Colonic mucosa (tissue), 4 donors: Measurements from ENCODE around the gene CLSTN1. TPM values are rescaled to one million over a fixed set of nuclear protein-coding genes. Genes with fewer than 3 reads are reported as not detected.

Source experiments
- DNase-seq: peaks from one replicate; pipeline ENCODE4 v3.0.0-alpha.2; 2020
- H3K27ac ChIP-seq: fragments of 200-600 bp; one replicate; pipeline ENCODE4 v1.8.0; 2021
- H3K27me3 ChIP-seq: fragments of 200-600 bp; one replicate; pipeline ENCODE4 v1.8.0; 2021
- H3K36me3 ChIP-seq: fragments of 200-600 bp; one replicate; pipeline ENCODE4 v1.8.0; 2021
- H3K4me1 ChIP-seq: fragments of 200-600 bp; one replicate; pipeline ENCODE4 v1.8.0; 2021; ENCODE audit warnings: mild to moderate bottlenecking
- H3K4me3 ChIP-seq: fragments of 200-600 bp; one replicate; pipeline ENCODE4 v1.8.0; 2021
- H3K9ac ChIP-seq, 2 donors: one replicate each; pipeline ENCODE4 v1.7.0; 2013; ENCODE audit warnings: control low read depth in 2 of 2, low read depth in 2 of 2, low read length in 2 of 2
- H3K9me3 ChIP-seq: fragments of 200-600 bp; one replicate; pipeline ENCODE4 v1.8.0; 2021
- CTCF ChIP-seq: fragments of 200-600 bp; IDR thresholded peaks from one replicate; pipeline ENCODE4 v1.8.0; 2022; ENCODE audit warnings: antibody characterized with exemption, mild to moderate bottlenecking
- intact Hi-C: fragments of 100-400 bp; cut with DNase I; formaldehyde crosslinking; loops from one replicate; pipeline ENCODE4 v1.14.1; 2022
- total RNA-seq, 2 donors: library from RNA; stranded (reverse); fragmentation: NEBNext Ultra II Directional in 1 of 2; extraction: Animal tissue kit (Norgen Biotek cat#: 25700) in 1 of 2; gene quantifications; one replicate each; pipeline ENCODE4 v1.2.1, GENCODE V29; 2021
- donor health status: healthy.
- donor health status: DM: no; HTN: no; CAD: no.
- donor health status: DM: no; HTN: no; CAD: no.

The CLSTN1 gene
- total RNA-seq, 2 donors from 2014 or later, result 215 to 226 TPM

DNA sequence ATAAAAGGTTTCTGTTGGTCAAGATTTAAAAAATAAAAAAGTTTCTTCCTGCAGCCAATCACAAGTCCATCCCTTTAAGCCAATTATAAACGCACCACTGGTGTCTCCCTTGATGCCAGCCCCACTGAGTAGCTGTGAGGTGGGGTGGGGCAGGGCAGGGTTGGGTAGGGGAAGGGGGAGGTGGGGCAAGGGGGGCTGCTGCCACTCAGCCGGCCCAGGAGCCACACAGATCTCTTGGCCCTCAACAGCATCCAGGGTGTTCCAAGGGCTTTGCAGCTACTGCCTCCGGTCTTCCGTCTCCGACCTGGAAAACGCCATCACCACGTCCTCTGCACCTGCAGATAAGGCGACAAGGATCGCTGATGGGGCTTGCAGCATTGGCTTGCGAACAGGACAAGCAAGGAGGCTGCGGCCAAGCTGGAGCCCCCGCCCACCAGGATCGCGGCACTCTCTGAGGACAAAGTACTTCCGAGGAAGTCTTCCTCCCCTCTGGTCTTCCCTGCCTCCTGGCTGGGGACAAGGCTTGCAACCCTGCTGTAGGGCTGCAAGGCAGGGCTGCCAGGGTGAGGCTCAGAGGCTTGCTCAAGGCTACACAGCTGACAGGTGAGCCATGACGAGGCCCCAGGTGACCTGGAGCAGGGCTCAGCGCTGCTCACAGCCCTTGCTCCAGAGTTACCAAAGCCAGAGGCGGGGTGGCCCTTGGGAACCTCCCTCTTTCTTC lies 26.8 kb upstream of the CLSTN1 start:
- no peak for DNase-seq
- H3K9me3 ChIP-seq, result no peaks in the 10 kb centered on the region
- H3K27me3 ChIP-seq, result no peaks in the 10 kb centered on the region
- no peaks in the 10 kb centered on the region for H3K36me3 ChIP-seq
- no peak for TF ChIP-seq CTCF
- H3K9ac ChIP-seq, result no peak overlapping the region
- H3K4me3 ChIP-seq, result no peak overlapping the region
- H3K4me1 ChIP-seq, result no peaks in the 10 kb centered on the region
- intact Hi-C loops, result no loop called here
- no peak overlapping the region for H3K27ac ChIP-seq

GRCh38 chr1:9849691-9850441 lies 26.1 kb upstream of the CLSTN1 start:
- H3K36me3 ChIP-seq, result no peaks in the 10 kb centered on the region
- intact Hi-C loops, result no loop called here
- no peaks in the 10 kb centered on the region for H3K9me3 ChIP-seq

GRCh38 chr1:9848022-9848421 lies 24.3 kb upstream of the CLSTN1 start:
- Histone ChIP-seq H3K27ac (no peak overlapping the region), H3K36me3 (no peaks in the 10 kb centered on the region), H3K27me3 (no peaks in the 10 kb centered on the region), H3K9ac (no peak overlapping the region), H3K9me3 (no peaks in the 10 kb centered on the region), H3K4me3 (no peak overlapping the region), H3K4me1 (peaks cover 7% of the 10 kb centered on the region)
- intact Hi-C loops, result no loop called here
- no peak for DNase-seq
- no peak for TF ChIP-seq CTCF

More at GRCh38 chr1:9849691-9850441, 26.1 kb upstream of the CLSTN1 start:
- no peak overlapping the region for H3K4me3 ChIP-seq
- H3K27me3 ChIP-seq, result no peaks in the 10 kb centered on the region
- no peak for TF ChIP-seq CTCF
- no peaks in the 10 kb centered on the region for H3K4me1 ChIP-seq
- H3K9ac ChIP-seq, result no peak overlapping the region
- no peak overlapping the region for H3K27ac ChIP-seq
- no peak for DNase-seq

GRCh38 chr1:9847269-9847668 lies 23.5 kb upstream of the CLSTN1 start:
- no peak for TF ChIP-seq CTCF
- Histone ChIP-seq H3K36me3 (no peaks in the 10 kb centered on the region), H3K9ac (no peak overlapping the region), H3K27ac (no peak overlapping the region), H3K4me3 (no peak overlapping the region), H3K9me3 (no peaks in the 10 kb centered on the region), H3K27me3 (no peaks in the 10 kb centered on the region), H3K4me1 (peaks cover 10% of the 10 kb centered on the region)
- no peak for DNase-seq
- intact Hi-C loops, result no loop called here

GRCh38 chr1:9846611-9847171 lies 22.9 kb upstream of the CLSTN1 start:
- no peak for DNase-seq

More at GRCh38 chr1:9846611-9847171, 22.9 kb upstream of the CLSTN1 start:
- Histone ChIP-seq H3K4me3 (no peak overlapping the region), H3K27ac (no peak overlapping the region), H3K27me3 (no peaks in the 10 kb centered on the region), H3K4me1 (peaks cover 10% of the 10 kb centered on the region), H3K36me3 (no peaks in the 10 kb centered on the region), H3K9me3 (no peaks in the 10 kb centered on the region), H3K9ac (no peak overlapping the region)
- intact Hi-C loops, result no loop called here
- TF ChIP-seq CTCF, result no peak
